T-helper 22 cell (primary cell): ENCODE data around the gene NONO.
"Not testable (repeated sequence)": the region's sequence is repeated elsewhere in the genome, so short reads cannot be mapped to it uniquely, and the experiment has no call there.

Experiments
- DNase-seq: peaks from one replicate; pipeline ENCODE4 v3.0.0-alpha.2; 2020; ENCODE audit warnings: low read depth

NONO gene

GRCh38 chrX:71291381-71291780 lies 7.9 kb downstream of the NONO start:
- DNase-seq: no peak

GRCh38 chrX:71292669-71293365 lies 9.4 kb downstream of the NONO start:
- no peak for DNase-seq

GRCh38 chrX:71296806-71297205 lies 13.4 kb downstream of the NONO start:
- DNase-seq: no peak

DNA sequence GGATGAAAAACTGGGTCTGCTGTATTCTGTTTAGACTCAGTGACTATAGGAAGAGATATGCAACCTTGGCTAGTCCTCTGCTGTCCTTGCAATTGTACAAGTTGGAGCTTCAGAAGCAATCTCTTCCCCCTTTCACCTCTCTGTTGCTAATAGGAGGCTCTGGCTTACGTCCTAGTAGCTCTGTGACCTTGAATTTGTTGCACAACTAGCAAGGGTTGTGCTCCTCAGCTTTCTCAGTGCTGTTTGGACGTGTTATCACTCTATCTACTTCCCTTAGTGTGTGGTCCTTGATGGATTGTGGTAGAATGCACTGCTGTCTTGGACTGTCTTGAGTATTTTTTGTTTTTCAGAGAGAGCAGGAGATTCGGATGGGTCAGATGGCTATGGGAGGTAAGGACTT lies 14.7 kb downstream of the NONO start:
- no peak for DNase-seq

- DNase-seq: not testable (repeated sequence)
Measured at GRCh38 chrX:71300064-71300463, 16.6 kb downstream of the NONO start.

DNA sequence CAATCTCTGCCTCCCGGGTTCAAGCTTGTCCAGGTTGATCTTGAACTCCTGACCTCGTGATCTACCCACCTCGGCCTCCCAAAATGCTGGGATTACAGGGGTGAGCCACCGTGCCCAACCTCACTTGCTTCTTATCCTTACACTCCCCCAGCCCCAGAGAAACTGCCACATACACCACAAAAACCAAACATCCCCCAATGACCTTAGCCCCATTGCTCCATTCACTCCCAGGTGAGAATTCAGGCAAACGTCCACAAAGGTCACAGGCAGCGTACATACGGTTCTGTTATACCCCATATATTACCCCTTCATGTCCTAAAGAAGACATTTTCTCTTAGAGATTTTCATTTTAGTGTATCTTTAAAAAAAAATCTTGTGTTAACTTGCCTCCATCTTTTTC lies 17.1 kb downstream of the NONO start:
- not testable (repeated sequence) for DNase-seq

DNA sequence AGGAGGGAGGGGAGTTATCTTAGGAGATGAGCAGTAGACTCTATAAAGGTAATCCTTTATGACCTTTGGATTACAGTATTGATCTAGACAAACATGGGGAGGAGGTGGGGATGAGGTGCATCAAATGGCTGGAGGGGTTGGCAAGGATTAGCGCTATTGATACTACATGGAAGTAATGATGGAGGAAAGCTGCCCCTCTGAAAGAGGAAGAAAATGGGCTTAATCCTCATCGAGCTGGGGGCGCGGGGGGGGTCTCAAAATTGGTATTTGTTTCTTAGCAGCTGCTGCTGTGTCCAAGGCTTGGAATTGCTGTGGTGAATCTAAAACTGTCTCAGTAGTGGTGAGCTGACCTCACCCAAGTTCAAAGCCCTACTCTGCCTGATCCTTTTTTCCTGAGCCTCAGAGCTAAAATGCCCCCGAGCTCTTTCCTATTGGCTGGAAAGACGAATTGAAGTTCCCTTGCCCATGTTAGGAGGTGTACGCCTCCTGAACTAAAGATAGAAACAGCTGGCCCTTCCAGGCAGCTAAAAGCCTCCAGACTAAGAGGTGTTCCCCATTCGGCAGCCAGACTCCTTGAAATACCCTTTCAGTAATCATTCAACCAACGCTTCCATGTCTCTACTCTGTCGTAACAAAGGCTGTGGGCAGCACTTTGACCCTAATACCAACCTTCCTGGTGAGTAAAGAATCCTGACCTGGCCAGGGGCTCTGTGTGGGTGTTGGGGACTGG lies 17.9 kb downstream of the NONO start, which contains the start of gene ITGB1BP2:
TSS of gene ITGB1BP2 (plus strand) at position 556 of the 730 bp plus-strand sequence. CDS start at position 613, 57 bp downstream.
- no peak for DNase-seq

- DNase-seq: no peak
Measured at GRCh38 chrX:71302461-71303213, 19.2 kb downstream of the NONO start.

GRCh38 chrX:71304561-71304960 lies 21.1 kb downstream of the NONO start:
- DNase-seq: no peak

GRCh38 chrX:71315917-71316316 lies 32.5 kb downstream of the NONO start:
- no peak for DNase-seq

- not testable (repeated sequence) for DNase-seq
Measured at GRCh38 chrX:71316959-71317358, 33.5 kb downstream of the NONO start.

GRCh38 chrX:71320126-71320525 lies 36.7 kb downstream of the NONO start:
- DNase-seq: no peak

GRCh38 chrX:71321731-71322130 lies 38.3 kb downstream of the NONO start:
- DNase-seq: no peak

DNA sequence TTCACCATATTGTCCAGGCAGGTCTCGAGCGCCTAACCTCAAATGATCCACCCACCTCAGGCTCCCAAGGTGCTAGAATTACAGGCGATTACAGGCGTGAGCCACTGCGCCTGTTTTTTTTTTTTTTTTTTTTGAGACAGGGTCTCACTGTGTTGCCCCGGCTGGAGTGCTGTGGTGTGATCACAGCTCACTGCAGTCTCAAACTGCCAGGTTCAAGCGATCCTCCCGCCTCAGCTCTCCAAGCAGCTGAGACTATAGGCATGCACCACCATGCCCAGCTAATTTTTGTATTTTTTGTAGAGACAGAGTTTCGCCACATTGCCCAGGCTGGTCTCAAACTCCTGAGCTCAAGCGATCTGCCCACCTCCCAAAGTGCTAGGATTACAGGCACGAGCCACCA lies 41.0 kb downstream of the NONO start:
- not testable (repeated sequence) for DNase-seq

DNA sequence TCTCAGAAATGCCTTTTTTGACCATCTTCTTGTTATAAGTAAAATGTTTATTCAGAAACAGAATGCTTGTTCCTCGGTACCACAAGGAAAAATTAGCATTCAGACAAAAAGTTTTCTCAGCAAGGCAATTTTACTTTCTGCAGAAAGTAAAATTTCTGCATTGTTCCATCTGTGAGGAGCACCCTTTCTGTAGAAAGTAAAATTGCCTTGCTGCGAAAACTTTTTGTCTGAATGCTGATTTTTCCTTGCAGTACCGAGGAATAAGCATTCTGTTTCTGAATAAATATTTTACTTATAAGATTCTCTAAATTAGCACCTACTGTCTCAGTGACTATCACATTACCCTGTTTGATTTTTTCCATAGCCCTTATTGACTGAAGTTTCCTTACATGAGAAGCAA lies 43.0 kb downstream of the NONO start:
- no peak for DNase-seq

DNA sequence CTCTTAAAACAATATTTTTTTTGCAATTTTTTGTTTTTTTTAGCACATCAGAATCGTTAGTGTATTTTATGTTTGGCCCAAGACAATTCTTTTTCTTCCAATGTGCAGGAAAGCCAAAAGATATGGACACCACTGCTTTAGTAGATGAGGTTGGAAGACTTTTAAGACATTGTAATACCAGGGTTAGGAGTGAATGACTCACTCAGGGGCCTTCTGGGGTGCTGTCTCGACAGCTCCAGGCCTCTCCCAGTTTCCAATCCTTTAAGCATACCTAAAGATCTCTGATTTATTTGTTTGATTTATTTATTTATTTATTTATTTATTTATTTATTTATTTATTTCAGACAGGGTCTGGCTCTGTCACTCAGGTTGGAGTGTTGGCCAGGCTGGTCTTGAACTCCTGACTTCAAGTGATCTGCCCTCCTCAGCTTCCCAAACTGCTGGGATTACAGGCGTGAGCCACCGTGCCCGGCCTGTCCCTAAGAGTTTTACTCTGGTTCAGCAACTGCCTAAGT lies 65.8 kb downstream of the NONO start:
- DNase-seq: not testable (repeated sequence)

DNA sequence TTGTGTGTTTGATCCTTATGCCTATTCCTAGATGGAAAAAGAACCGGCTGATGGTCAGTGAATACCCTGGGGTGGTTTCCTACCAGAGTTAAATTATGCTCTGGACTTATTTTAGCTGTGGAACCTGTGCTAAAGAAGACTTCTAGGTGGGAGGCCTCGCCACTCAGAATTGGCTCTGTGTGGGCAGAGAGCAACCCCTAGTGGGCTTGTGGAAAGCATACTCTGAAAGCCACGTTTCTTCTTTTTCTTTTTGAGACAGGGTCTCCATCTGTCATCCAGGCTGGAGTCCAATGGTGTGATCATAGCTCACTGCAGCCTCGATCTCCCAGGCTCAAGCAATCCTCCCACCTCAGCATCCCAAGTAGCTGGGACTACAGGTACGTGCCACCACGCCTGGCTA lies 66.4 kb downstream of the NONO start:
- DNase-seq: not testable (repeated sequence)
